HepG2 (cell line): Measurements from ENCODE around the gene COL9A3. TPM values are rescaled to one million over a fixed set of nuclear protein-coding genes. Genes with fewer than 3 reads are reported as not detected.

Experiments used
- ATAC-seq: fragments of 200-7000 bp; cut with Tn5 transposase; 3 replicates; pipeline ENCODE4 v1.9.1; 2020; ENCODE audit warnings: mild to moderate bottlenecking, moderate library complexity
- BruUV-seq: library from RNA; stranded (reverse); fragments of 400-500 nt; replicated peaks from 2 replicates; lab custom pipeline; 2021; lab: Mats Ljungman, UMichigan
- CTCF ChIA-PET: fragments of 300-600 bp; formaldehyde crosslinking; extraction: SDS; loops from one replicate; lab custom pipeline; 2021; ENCODE audit warnings: low total read pairs, inconsistent platforms, low intra/inter-chr PET ratio; lab: Yijun Ruan, JAX
- POLR2A ChIA-PET: fragments of 350-600 bp; sonication (Branson Sonifier 250); formaldehyde crosslinking; loops from one replicate; lab custom pipeline; 2020; ENCODE audit warnings: antibody characterized with exemption, inconsistent platforms; lab: Yijun Ruan, JAX
- DNase-seq: peaks from one replicate; pipeline ENCODE4 v3.0.0-alpha.2; 2015; ENCODE audit warnings: low spot score
- FAIRE-seq: peaks from 3 replicates; lab custom pipeline; 2011; peaks lifted over from hg19 to GRCh38; lab: Jason Lieb, UNC
- H2AFZ ChIP-seq: one replicate; pipeline ENCODE4 v1.6.1; 2011; ENCODE audit warnings: low read length, inconsistent platforms
- H3K27ac ChIP-seq: fragments of 300-600 bp; 3 replicates; pipeline ENCODE4 v1.8.0; 2011; ENCODE audit warnings: mixed run types, mild to moderate bottlenecking, mixed read lengths, low read length, inconsistent platforms; ENCODE audit not compliant: insufficient read depth; ENCODE audit errors: extremely low read length
- H3K27me3 ChIP-seq, 2 experiments: fragments of 200-600 bp in 1 of 2; 2 replicates in 1 of 2; 3 replicates in 1 of 2; pipeline versions ENCODE4 v1.6.0 to v1.8.0; 2011; ENCODE audit warnings: low read length in 2 of 2, mild to moderate bottlenecking in 2 of 2, moderate library complexity in 2 of 2, inconsistent platforms in 1 of 2; ENCODE audit not compliant: insufficient read depth in 2 of 2, control insufficient read depth in 1 of 2
- H3K36me3 ChIP-seq, 2 experiments: fragments of 200-600 bp in 1 of 2; replicated peaks in 1 of 2; 2 replicates in 1 of 2; 3 replicates in 1 of 2; pipeline versions ENCODE4 v1.5.1 to v1.8.0; 2011; ENCODE audit warnings: low read length in 2 of 2, inconsistent platforms in 1 of 2; ENCODE audit not compliant: insufficient read depth in 2 of 2, control insufficient read depth in 1 of 2
- H3K4me1 ChIP-seq: 2 replicates; pipeline ENCODE4 v1.5.1; 2012; ENCODE audit warnings: low read length, inconsistent platforms; ENCODE audit not compliant: insufficient read depth
- H3K4me2 ChIP-seq: 2 replicates; pipeline ENCODE4 v1.6.0; 2011; ENCODE audit warnings: low read depth, low read length, inconsistent platforms
- H3K4me3 ChIP-seq, 3 experiments: fragments of 200-600 bp in 1 of 3; sonication (generic), shearing (Covaris generic) in 1 of 3; replicated peaks in 1 of 3; 2 replicates each; pipeline ENCODE4 v1.5.1; 2011 to 2016; ENCODE audit warnings: low read length in 3 of 3, inconsistent platforms in 2 of 3, low read depth in 2 of 3, mild to moderate bottlenecking in 2 of 3, control low read depth in 1 of 3, mixed read lengths in 1 of 3; ENCODE audit not compliant: insufficient read depth in 1 of 3
- H3K79me2 ChIP-seq: one replicate; pipeline ENCODE4 v1.6.1; 2011; ENCODE audit warnings: low read length, inconsistent platforms; ENCODE audit not compliant: insufficient read depth
- H3K9ac ChIP-seq: 2 replicates; pipeline ENCODE4 v1.6.0; 2011; ENCODE audit warnings: mild to moderate bottlenecking, low read depth, low read length, inconsistent platforms; ENCODE audit not compliant: insufficient read depth
- H3K9me3 ChIP-seq: 2 replicates; pipeline ENCODE4 v1.5.1; 2012; ENCODE audit warnings: mild to moderate bottlenecking, low read length
- H4K20me1 ChIP-seq: 2 replicates; pipeline ENCODE4 v1.6.0; 2011; ENCODE audit warnings: inconsistent platforms, mild to moderate bottlenecking, low read length, moderate library complexity; ENCODE audit not compliant: insufficient read depth
- KDM5B ChIP-seq: sonication (generic); formaldehyde crosslinking; IDR thresholded peaks from 2 replicates; pipeline ENCODE4 v1.4.0; 2020; ENCODE audit warnings: missing genetic modification reagents, mild to moderate bottlenecking, borderline replicate concordance
- NFIB ChIP-seq: sonication (generic); formaldehyde crosslinking; IDR thresholded peaks from 2 replicates; pipeline ENCODE4 v1.9.0; 2021; ENCODE audit warnings: missing genetic modification reagents, mild to moderate bottlenecking, borderline replicate concordance
- ZBTB33 ChIP-seq: sonication (generic); formaldehyde crosslinking; IDR thresholded peaks from 2 replicates; pipeline ENCODE4 v1.4.0; 2020; ENCODE audit warnings: missing genetic modification reagents
- ZNF224 ChIP-seq: sonication (generic); formaldehyde crosslinking; IDR thresholded peaks from 2 replicates; pipeline ENCODE4 v1.5.0; 2020; ENCODE audit warnings: mild to moderate bottlenecking, missing genetic modification reagents
- ZNF225 ChIP-seq: sonication (generic); formaldehyde crosslinking; IDR thresholded peaks from 2 replicates; pipeline ENCODE4 v1.4.0; 2020; ENCODE audit warnings: mild to moderate bottlenecking, missing genetic modification reagents
- ZNF280B ChIP-seq: sonication (generic); formaldehyde crosslinking; IDR thresholded peaks from 2 replicates; pipeline ENCODE4 v1.5.0; 2020; ENCODE audit warnings: missing genetic modification reagents, mild to moderate bottlenecking, borderline replicate concordance
- ZNF768 ChIP-seq: sonication (generic); formaldehyde crosslinking; IDR thresholded peaks from 2 replicates; pipeline ENCODE4 v1.4.0; 2020; ENCODE audit warnings: missing genetic modification reagents
- WGBS: methylation state at CpG from one replicate; pipeline ENCODE4 v1.1.6; 2017; ENCODE audit warnings: low lambda C conversion rate; 5-methylcytosine and 5-hydroxymethylcytosine counted together
- in situ Hi-C: cut with HindIII; loops from 2 replicates; pipeline ENCODE4 v1.10.0; 2017; ENCODE audit warnings: low pct_unique_long_range_greater_than_20kb; ENCODE audit not compliant: extremely low pct_ligation_motif_present
- intact Hi-C: fragments of 100-400 bp; cut with micrococcal nuclease; formaldehyde crosslinking; loops from one replicate; pipeline ENCODE4 v1.10.0; 2022; ENCODE audit not compliant: unreplicated experiment
- polyA plus RNA-seq, 8 experiments: library from polyadenylated mRNA; depleted of rRNA in 3 of 8; stranded (reverse) in 7 of 8; unstranded in 1 of 8; fragments of >200 nt; fragmentation: Illumina TruSeq in 4 of 8; extraction: Trizol in 4 of 8; gene quantifications; 2 replicates each; pipeline versions ENCODE4 v1.2.1 to v1.2.3, GENCODE V29; 2011 to 2016; ENCODE audit warnings: low read depth in 4 of 8, missing spikeins in 1 of 8, mixed read lengths in 1 of 8; ENCODE audit not compliant: insufficient read depth in 1 of 8
- total RNA-seq, 5 experiments: library from RNA; depleted of rRNA; stranded (reverse); fragments of >200 nt; fragmentation: Illumina TruSeq; extraction: Trizol; gene quantifications; 2 replicates each; pipeline ENCODE4 v1.2.3, GENCODE V29; 2016; ENCODE audit warnings: low read depth in 1 of 5
- TF ChIP-seq, protein P1 (sequence below), 2 experiments: fragments of 450-650 bp in 1 of 2; sonication (generic) in 1 of 2; formaldehyde crosslinking in 1 of 2; IDR thresholded peaks; 2 replicates each; pipeline versions ENCODE4 v1.6.1 to v1.8.0; 2016 to 2022; ENCODE audit warnings: antibody characterized with exemption in 1 of 2, mild to moderate bottlenecking in 1 of 2, missing genetic modification reagents in 1 of 2

COL9A3 gene
- total and polyA plus RNA-seq, 2 of the 13 experiments (the other 11 are each of a cell fraction or from before 2014, with no cell fraction given) = 155 to 204 TPM

DNA sequence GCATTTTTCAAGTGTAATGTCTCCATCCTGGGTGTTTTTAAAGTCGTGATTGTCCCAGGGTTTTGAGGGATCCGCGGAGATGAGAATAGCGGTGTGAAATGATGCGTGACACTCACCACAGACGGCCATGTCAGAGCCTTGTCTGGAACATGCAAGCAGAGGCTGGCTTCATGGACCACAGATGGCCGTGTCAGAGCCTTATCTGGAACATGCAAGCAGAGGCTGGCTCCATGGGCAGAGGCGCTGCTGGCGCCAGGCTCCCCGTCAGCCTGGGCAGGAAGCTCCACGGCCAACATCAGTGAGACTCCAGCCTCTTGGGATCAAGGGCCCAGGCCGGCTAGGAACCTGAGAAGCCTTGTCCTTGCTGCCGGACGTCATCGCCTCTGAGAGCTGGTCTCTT, 28.2 kb upstream of the COL9A3 start:
- H3K36me3 ChIP-seq = no peaks in the 10 kb centered on the region
- CTCF ChIA-PET = no interaction called here
- peaks cover 46% of the 10 kb centered on the region for H3K4me1 ChIP-seq
- ATAC-seq (no peak), DNase-seq (no peak), FAIRE-seq (no peak)
- BruUV-seq = no TSS peak
- H3K27ac ChIP-seq = no peak overlapping the region
- no peaks in the 10 kb centered on the region for H3K9me3 ChIP-seq
- 47% methylated on average over 11 of the region's 15 CpGs for WGBS
- POLR2A ChIA-PET = no interaction called here
- in situ Hi-C loops = loop anchor here (25.0 kb wide), 1 partner anchor 276 kb away; no protein-coding TSS in a partner anchor
- TF ChIP-seq, protein P1, sequence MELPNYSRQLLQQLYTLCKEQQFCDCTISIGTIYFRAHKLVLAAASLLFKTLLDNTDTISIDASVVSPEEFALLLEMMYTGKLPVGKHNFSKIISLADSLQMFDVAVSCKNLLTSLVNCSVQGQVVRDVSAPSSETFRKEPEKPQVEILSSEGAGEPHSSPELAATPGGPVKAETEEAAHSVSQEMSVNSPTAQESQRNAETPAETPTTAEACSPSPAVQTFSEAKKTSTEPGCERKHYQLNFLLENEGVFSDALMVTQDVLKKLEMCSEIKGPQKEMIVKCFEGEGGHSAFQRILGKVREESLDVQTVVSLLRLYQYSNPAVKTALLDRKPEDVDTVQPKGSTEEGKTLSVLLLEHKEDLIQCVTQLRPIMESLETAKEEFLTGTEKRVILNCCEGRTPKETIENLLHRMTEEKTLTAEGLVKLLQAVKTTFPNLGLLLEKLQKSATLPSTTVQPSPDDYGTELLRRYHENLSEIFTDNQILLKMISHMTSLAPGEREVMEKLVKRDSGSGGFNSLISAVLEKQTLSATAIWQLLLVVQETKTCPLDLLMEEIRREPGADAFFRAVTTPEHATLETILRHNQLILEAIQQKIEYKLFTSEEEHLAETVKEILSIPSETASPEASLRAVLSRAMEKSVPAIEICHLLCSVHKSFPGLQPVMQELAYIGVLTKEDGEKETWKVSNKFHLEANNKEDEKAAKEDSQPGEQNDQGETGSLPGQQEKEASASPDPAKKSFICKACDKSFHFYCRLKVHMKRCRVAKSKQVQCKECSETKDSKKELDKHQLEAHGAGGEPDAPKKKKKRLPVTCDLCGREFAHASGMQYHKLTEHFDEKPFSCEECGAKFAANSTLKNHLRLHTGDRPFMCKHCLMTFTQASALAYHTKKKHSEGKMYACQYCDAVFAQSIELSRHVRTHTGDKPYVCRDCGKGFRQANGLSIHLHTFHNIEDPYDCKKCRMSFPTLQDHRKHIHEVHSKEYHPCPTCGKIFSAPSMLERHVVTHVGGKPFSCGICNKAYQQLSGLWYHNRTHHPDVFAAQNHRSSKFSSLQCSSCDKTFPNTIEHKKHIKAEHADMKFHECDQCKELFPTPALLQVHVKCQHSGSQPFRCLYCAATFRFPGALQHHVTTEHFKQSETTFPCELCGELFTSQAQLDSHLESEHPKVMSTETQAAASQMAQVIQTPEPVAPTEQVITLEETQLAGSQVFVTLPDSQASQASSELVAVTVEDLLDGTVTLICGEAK (IDR thresholded peaks at IDR 0.05) = no peak
- TF ChIP-seq, protein P1 (CRISPR knock-in tag; IDR thresholded peaks at IDR 0.05) = 0 out of 2 replicates have a peak, but pooled peaks have one; percentile 42
- TF ChIP-seq ZBTB33 (CRISPR knock-in tag) (peak; percentile 61), ZNF224 (CRISPR knock-in tag) (no peak), ZNF768 (CRISPR knock-in tag) (no peak), ZNF280B (0 out of 2 replicates have a peak, but pooled peaks have one; percentile 4), KDM5B (CRISPR knock-in tag) (0 out of 2 replicates have a peak, but pooled peaks have one; percentile 27), ZNF225 (CRISPR knock-in tag) (peak; percentile 38; the same call in 1 of the 2 replicates), NFIB (CRISPR knock-in tag) (peak; percentile 42; the same call in 1 of the 2 replicates)
- H3K27me3 ChIP-seq = peaks cover 20 to 77% of the 10 kb centered on the region in 2 experiments
- H4K20me1 ChIP-seq = no peaks in the 10 kb centered on the region
- H3K79me2 ChIP-seq = no peaks in the 10 kb centered on the region
- H2AFZ ChIP-seq = no peak overlapping the region
- no peak overlapping the region for H3K4me3 ChIP-seq
- intact Hi-C loops = no loop called here
- H3K4me2 ChIP-seq = peak overlapping the region; percentile 2; the same call in 1 of the 2 replicates
- no peak overlapping the region for H3K9ac ChIP-seq
